Mesenchymal stem cell (in vitro differentiated cells and primary cell): ENCODE results near the gene BRSK2. TPM values are rescaled to one million over a fixed set of nuclear protein-coding genes. Genes with fewer than 3 reads are reported as not detected.
"Not testable (repeated sequence)": the region's sequence is repeated elsewhere in the genome, so short reads cannot be mapped to it uniquely, and the experiment has no call there.

Experiments used
- DNase-seq: peaks from one replicate; pipeline ENCODE4 v3.0.0-alpha.2; 2013
- H2AFZ ChIP-seq: one replicate; pipeline ENCODE4 v1.6.1; 2013; ENCODE audit warnings: low read depth, mild to moderate bottlenecking, control low read depth, inconsistent platforms, low read length, moderate library complexity
- H2AK5ac ChIP-seq: 2 replicates; pipeline ENCODE4 v1.6.1; 2013; ENCODE audit warnings: low read length, moderate library complexity, mild to moderate bottlenecking, inconsistent platforms; ENCODE audit not compliant: severe bottlenecking
- H2BK120ac ChIP-seq: one replicate; pipeline ENCODE4 v1.6.1; 2013; ENCODE audit warnings: low read depth, mild to moderate bottlenecking, inconsistent platforms, low read length, moderate library complexity
- H2BK12ac ChIP-seq, 2 experiments: one replicate each; pipeline ENCODE4 v1.6.1; 2013; ENCODE audit warnings: inconsistent platforms in 2 of 2, low read length in 2 of 2, mild to moderate bottlenecking in 2 of 2, moderate library complexity in 2 of 2, control low read depth in 1 of 2
- H2BK15ac ChIP-seq: one replicate; pipeline ENCODE4 v1.6.1; 2013; ENCODE audit warnings: mild to moderate bottlenecking, low read depth, inconsistent platforms; ENCODE audit not compliant: poor library complexity, severe bottlenecking
- H2BK5ac ChIP-seq: 2 replicates; pipeline ENCODE4 v1.6.1; 2013; ENCODE audit warnings: low read depth, mild to moderate bottlenecking, low read length, control low read depth, inconsistent platforms; ENCODE audit not compliant: poor library complexity, severe bottlenecking
- H3K14ac ChIP-seq, 2 experiments: one replicate each; pipeline ENCODE4 v1.6.1; 2013; ENCODE audit warnings: inconsistent platforms in 2 of 2, low read length in 2 of 2, control low read depth in 1 of 2, mild to moderate bottlenecking in 1 of 2, moderate library complexity in 1 of 2
- H3K18ac ChIP-seq, 2 experiments: one replicate each; pipeline ENCODE4 v1.6.1; 2013; ENCODE audit warnings: inconsistent platforms in 2 of 2, low read length in 2 of 2, control low read depth in 1 of 2, low read depth in 1 of 2, mild to moderate bottlenecking in 1 of 2
- H3K23ac ChIP-seq, 2 experiments: one replicate each; pipeline ENCODE4 v1.6.1; 2013; ENCODE audit warnings: inconsistent platforms in 2 of 2, low read length in 2 of 2, mild to moderate bottlenecking in 2 of 2, moderate library complexity in 2 of 2, control low read depth in 1 of 2
- H3K27ac ChIP-seq: 2 replicates; pipeline ENCODE4 v1.5.1; 2013; ENCODE audit warnings: mild to moderate bottlenecking, moderate library complexity, low read length, control low read depth, inconsistent platforms; ENCODE audit not compliant: poor library complexity, severe bottlenecking
- H3K27me3 ChIP-seq, 2 experiments: 2 replicates each; pipeline versions ENCODE4 v1.6.1 to v1.7.0; 2013; ENCODE audit warnings: low read length in 2 of 2, mild to moderate bottlenecking in 2 of 2, moderate library complexity in 2 of 2, control low read depth in 1 of 2, inconsistent platforms in 1 of 2; ENCODE audit not compliant: control insufficient read depth in 1 of 2, insufficient read depth in 1 of 2
- H3K36me3 ChIP-seq, 2 experiments: 2 replicates each; pipeline versions ENCODE4 v1.6.1 to v1.7.0; 2013; ENCODE audit warnings: low read length in 2 of 2, control low read depth in 1 of 2, inconsistent platforms in 1 of 2, low read depth in 1 of 2, mild to moderate bottlenecking in 1 of 2; ENCODE audit not compliant: insufficient read depth in 2 of 2, control insufficient read depth in 1 of 2
- H3K4ac ChIP-seq, 2 experiments: one replicate each; pipeline ENCODE4 v1.6.1; 2013; ENCODE audit warnings: inconsistent platforms in 2 of 2, low read length in 2 of 2, mild to moderate bottlenecking in 2 of 2, moderate library complexity in 2 of 2, control low read depth in 1 of 2, low read depth in 1 of 2
- H3K4me1 ChIP-seq: 2 replicates; pipeline ENCODE4 v1.6.1; 2013; ENCODE audit warnings: low read depth, low read length, control low read depth; ENCODE audit not compliant: control insufficient read depth, insufficient read depth
- H3K4me2 ChIP-seq: 2 replicates; pipeline ENCODE4 v1.6.1; 2013; ENCODE audit warnings: low read length, mild to moderate bottlenecking, inconsistent platforms; ENCODE audit not compliant: poor library complexity, severe bottlenecking
- H3K4me3 ChIP-seq, 2 experiments: 2 replicates each; pipeline versions ENCODE4 v1.5.1 to v1.7.0; 2013; ENCODE audit warnings: low read length in 2 of 2, mild to moderate bottlenecking in 2 of 2, control low read depth in 1 of 2, low read depth in 1 of 2; ENCODE audit not compliant: insufficient read depth in 1 of 2
- H3K79me1 ChIP-seq: replicated peaks from 2 replicates; pipeline ENCODE4 v1.6.1; 2013; ENCODE audit warnings: mild to moderate bottlenecking, control low read depth, low read length, inconsistent platforms; ENCODE audit not compliant: poor library complexity, severe bottlenecking
- H3K9ac ChIP-seq: 2 replicates; pipeline ENCODE4 v1.7.0; 2013; ENCODE audit warnings: mild to moderate bottlenecking, low read length, moderate library complexity
- H3K9me3 ChIP-seq: 2 replicates; pipeline ENCODE4 v1.7.0; 2013; ENCODE audit warnings: mild to moderate bottlenecking, low read length; ENCODE audit not compliant: control insufficient read depth
- H4K8ac ChIP-seq: one replicate; pipeline ENCODE4 v1.6.1; 2013; ENCODE audit warnings: inconsistent platforms, mild to moderate bottlenecking, low read length, moderate library complexity
- H4K91ac ChIP-seq: one replicate; pipeline ENCODE4 v1.6.1; 2013; ENCODE audit warnings: mild to moderate bottlenecking, low read length, inconsistent platforms
- WGBS: methylation state at CpG from one replicate; pipeline ENCODE4 v1.1.7; 2013; ENCODE audit warnings: mixed read lengths; 5-methylcytosine and 5-hydroxymethylcytosine counted together
- polyA plus RNA-seq, 2 experiments: library from polyadenylated mRNA; stranded (reverse); fragments of 200-250 nt; gene quantifications; one replicate each; pipeline ENCODE4 v1.2.3, GENCODE V29; 2013

The BRSK2 gene
- 1.2 TPM for polyA plus RNA-seq (2013, experiment 1 of 2)
- 0.77 TPM for polyA plus RNA-seq (2013, experiment 2 of 2)

DNA sequence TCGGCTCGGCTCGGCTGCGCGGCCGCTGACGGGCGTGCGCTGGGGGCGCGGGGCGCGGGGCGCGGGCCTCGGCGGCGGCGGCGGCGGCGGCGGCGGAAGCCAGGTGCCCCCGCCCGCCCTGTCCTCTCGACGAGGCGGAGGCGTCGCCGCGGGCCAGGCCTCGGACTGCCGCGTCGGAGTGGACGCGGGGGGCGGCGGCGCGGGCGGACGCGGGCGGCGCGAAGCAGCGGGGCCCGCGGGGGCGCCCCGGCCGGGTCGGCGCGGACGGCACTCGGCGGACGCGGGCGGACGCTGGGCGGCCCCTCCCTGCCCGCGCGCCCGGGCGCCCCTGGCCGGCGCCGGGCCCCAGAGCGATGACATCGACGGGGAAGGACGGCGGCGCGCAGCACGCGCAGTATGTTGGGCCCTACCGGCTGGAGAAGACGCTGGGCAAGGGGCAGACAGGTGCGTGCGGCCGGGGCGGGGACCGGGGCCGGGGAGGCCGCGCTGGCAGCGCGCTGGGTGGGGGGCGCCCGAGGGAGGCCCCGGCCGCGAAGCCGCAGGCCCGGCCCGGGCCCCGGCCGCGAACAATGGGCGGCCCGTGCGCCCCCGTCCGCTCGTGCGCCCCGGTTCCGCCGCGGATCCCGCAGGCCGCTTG is at the start of gene BRSK2:
Gene BRSK2, plus strand, starts transcription at position 3 of the 637 bp plus-strand sequence. Its CDS starts 351 bp downstream, at position 354.
- no peaks in the 10 kb centered on the region for H3K9me3 ChIP-seq
- peak within 1 kb of the TSS; percentile 46 to 84 for H3K4ac ChIP-seq
- peak within 1 kb of the TSS; percentile 99 for H2AFZ ChIP-seq
- H3K4me1 ChIP-seq, result peaks cover 24% of the 10 kb centered on the region
- no peaks in the 10 kb centered on the region for H3K79me1 ChIP-seq
- DNase-seq, result no peak
- peaks cover 41 to 45% of the 10 kb centered on the region in 2 experiments for H3K27me3 ChIP-seq
- peak within 1 kb of the TSS; percentile 69 to 95 for H3K18ac ChIP-seq
- H2BK15ac ChIP-seq, result peak within 1 kb of the TSS; percentile 78
- H3K23ac ChIP-seq, result peak within 1 kb of the TSS in 1 of 2 experiments; percentile 95
- H3K36me3 ChIP-seq, result peaks cover 0 to 5% of the 10 kb centered on the region in 2 experiments
- H4K8ac ChIP-seq, result peak within 1 kb of the TSS; percentile 95
- H2AK5ac ChIP-seq, result no peak within 1 kb of the TSS
- peak within 1 kb of the TSS in 1 of 2 experiments; percentile 73 for H3K14ac ChIP-seq
- peak within 1 kb of the TSS; percentile 91 for H2BK120ac ChIP-seq
- H4K91ac ChIP-seq, result peak within 1 kb of the TSS; percentile 90
- peak within 1 kb of the TSS; percentile 60 to 75 for H3K4me3 ChIP-seq
- no peak within 1 kb of the TSS for H2BK5ac ChIP-seq
- no peak within 1 kb of the TSS for H2BK12ac ChIP-seq
- H3K9ac ChIP-seq, result peak within 1 kb of the TSS; percentile 76
- no peak within 1 kb of the TSS for H3K27ac ChIP-seq
- 3% methylated on average over 25 of the region's 119 CpGs for WGBS
- peak within 1 kb of the TSS; percentile 98 for H3K4me2 ChIP-seq

DNA sequence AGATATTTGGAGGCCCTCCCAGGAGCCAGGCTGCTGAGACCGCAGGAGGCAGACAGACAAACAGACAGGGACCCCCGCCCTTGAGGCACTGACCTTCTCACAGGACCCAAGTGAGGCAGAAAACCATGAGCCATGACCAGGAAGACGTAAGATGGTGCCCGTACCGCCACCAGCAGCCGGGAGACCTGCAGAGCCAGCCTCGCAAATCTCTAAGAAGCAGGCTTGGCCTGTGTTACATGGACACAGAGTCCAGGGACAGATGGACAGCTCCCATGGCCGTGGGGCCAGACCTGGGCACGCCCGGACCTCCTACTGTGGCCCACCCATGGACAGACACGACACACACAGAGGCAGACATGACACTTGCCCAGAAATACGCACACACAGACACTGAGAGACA is 49.6 kb upstream of the BRSK2 start:
- H3K23ac ChIP-seq, result no peak overlapping the region
- H4K91ac ChIP-seq, result peak overlapping the region; percentile 46
- no peak overlapping the region for H3K18ac ChIP-seq
- no peaks in the 10 kb centered on the region for H3K79me1 ChIP-seq
- no peak for DNase-seq
- H3K27ac ChIP-seq, result no peak overlapping the region
- no peak overlapping the region for H4K8ac ChIP-seq
- WGBS, result 93% methylated on average over 12 of the region's 12 CpGs
- no peak overlapping the region for H2BK5ac ChIP-seq
- H2AK5ac ChIP-seq, result no peak overlapping the region
- no peaks in the 10 kb centered on the region for H3K36me3 ChIP-seq
- H2BK12ac ChIP-seq, result no peak overlapping the region
- H2BK120ac ChIP-seq, result no peak overlapping the region
- no peak overlapping the region for H3K9ac ChIP-seq
- no peak overlapping the region for H3K4me2 ChIP-seq
- no peak overlapping the region for H2BK15ac ChIP-seq
- H3K4me1 ChIP-seq, result peaks cover 13% of the 10 kb centered on the region
- no peak overlapping the region for H3K14ac ChIP-seq
- H3K27me3 ChIP-seq, result peaks cover 17 to 39% of the 10 kb centered on the region in 2 experiments
- H3K4ac ChIP-seq, result no peak overlapping the region
- no peak overlapping the region for H2AFZ ChIP-seq
- H3K4me3 ChIP-seq, result no peak overlapping the region
- H3K9me3 ChIP-seq, result no peaks in the 10 kb centered on the region

DNA sequence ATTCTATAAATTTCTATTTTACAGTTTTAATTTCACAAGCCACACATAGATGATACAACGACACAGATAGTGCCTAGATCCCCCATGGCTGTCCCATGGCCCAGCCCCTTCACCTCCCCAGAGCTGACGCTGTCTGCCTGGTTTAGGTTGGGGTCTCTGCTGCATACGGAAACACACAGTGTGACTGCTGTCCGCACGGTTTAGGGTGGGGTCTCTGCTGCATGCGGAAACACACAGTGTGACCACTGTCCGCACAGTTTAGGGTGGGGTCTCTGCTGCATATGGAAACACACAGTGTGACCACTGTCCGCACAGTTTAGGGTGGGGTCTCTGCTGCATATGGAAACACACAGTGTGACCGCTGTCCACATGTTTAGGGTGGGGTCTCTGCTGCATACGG is 48.5 kb upstream of the BRSK2 start:
- WGBS, result 88% methylated on average over 10 of the region's 10 CpGs
- not testable (repeated sequence) for H2BK15ac ChIP-seq, H3K4ac ChIP-seq, H3K9me3 ChIP-seq, H2AFZ ChIP-seq, H3K27ac ChIP-seq, H2BK120ac ChIP-seq, H3K23ac ChIP-seq, H3K14ac ChIP-seq, H3K79me1 ChIP-seq, H3K4me2 ChIP-seq, H3K36me3 ChIP-seq, DNase-seq, H3K4me3 ChIP-seq, H2AK5ac ChIP-seq, H2BK5ac ChIP-seq, H4K91ac ChIP-seq, H3K18ac ChIP-seq, H3K4me1 ChIP-seq, H2BK12ac ChIP-seq, H3K9ac ChIP-seq, H4K8ac ChIP-seq
- peaks cover 17 to 28% of the 10 kb centered on the region in 2 experiments for H3K27me3 ChIP-seq

DNA sequence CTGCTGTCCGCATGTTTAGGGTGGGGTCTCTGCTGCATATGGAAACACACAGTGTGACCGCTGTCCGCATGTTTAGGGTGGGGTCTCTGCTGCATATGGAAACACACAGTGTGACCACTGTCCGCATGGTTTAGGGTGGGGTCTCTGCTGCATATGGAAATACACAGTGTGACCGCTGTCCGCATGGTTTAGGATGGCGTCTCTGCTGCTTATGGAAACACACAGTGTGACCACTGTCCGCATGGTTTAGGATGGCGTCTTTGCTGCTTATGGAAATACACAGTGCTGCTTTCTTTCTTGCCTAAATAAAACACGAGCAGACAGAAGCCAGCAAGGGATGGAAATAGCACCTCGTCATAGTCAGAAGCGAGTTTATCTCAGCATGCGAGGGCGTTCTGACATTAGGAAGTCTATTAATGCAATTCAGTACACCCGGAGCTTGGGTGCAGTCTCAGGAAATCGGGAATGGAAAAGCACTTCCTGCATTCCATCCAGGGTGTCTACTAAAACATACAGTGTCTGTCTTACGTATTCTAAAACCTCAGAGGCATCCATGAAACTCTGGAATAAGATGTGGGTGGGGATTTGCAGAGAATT is 47.7 kb upstream of the BRSK2 start:
- Histone ChIP-seq H2BK15ac (no peak overlapping the region), H3K14ac (no peak overlapping the region), H2BK12ac (no peak overlapping the region), H3K79me1 (no peaks in the 10 kb centered on the region), H3K4me1 (peaks cover 3% of the 10 kb centered on the region), H2BK5ac (no peak overlapping the region), H3K4ac (no peak overlapping the region), H3K4me2 (no peak overlapping the region), H2BK120ac (no peak overlapping the region), H3K18ac (no peak overlapping the region), H4K91ac (peak overlapping the region; percentile 39), H3K9me3 (no peaks in the 10 kb centered on the region), H4K8ac (no peak overlapping the region), H3K9ac (no peak overlapping the region), H3K23ac (no peak overlapping the region), H2AFZ (no peak overlapping the region), H3K27me3 (peaks cover 18 to 28% of the 10 kb centered on the region in 2 experiments), H2AK5ac (no peak overlapping the region), H3K36me3 (no peaks in the 10 kb centered on the region), H3K27ac (no peak overlapping the region), H3K4me3 (no peak overlapping the region)
- 72% methylated on average over 16 of the region's 17 CpGs for WGBS
- DNase-seq, result peak; percentile 51
